Measurements from ENCODE around the gene SDHB. TPM values are rescaled to one million over a fixed set of nuclear protein-coding genes. Genes with fewer than 3 reads are reported as not detected.

Gene SDHB
- total RNA-seq, 1 experiment from 2014 or later, result 212 TPM

GRCh38 chr1:17091252-17091651 lies 37.4 kb upstream of the SDHB start:
- no peak for DNase-seq (ENCODE audit: low read depth, low spot score)
- CTCF ChIA-PET, result no interaction called here
- BruUV-seq (replicated peaks), result no TSS peak
- TF ChIP-seq SIN3A (IDR thresholded peaks at IDR 0.05; ENCODE audit: borderline replicate concordance, insufficient read depth, low read depth, low read length), result no peak
- no peak for TF ChIP-seq TCF7L2 (IDR thresholded peaks at IDR 0.05; ENCODE audit: low read depth, low read length)
- no peak for TF ChIP-seq REST (IDR thresholded peaks at IDR 0.05; ENCODE audit: insufficient read depth in 1 of 2, low read depth in 2 of 2, low read length in 1 of 2)
- TF ChIP-seq POLR2AphosphoS5 (IDR thresholded peaks at IDR 0.05; ENCODE audit: low read depth, low read length), result no peak
- TF ChIP-seq, protein P1, sequence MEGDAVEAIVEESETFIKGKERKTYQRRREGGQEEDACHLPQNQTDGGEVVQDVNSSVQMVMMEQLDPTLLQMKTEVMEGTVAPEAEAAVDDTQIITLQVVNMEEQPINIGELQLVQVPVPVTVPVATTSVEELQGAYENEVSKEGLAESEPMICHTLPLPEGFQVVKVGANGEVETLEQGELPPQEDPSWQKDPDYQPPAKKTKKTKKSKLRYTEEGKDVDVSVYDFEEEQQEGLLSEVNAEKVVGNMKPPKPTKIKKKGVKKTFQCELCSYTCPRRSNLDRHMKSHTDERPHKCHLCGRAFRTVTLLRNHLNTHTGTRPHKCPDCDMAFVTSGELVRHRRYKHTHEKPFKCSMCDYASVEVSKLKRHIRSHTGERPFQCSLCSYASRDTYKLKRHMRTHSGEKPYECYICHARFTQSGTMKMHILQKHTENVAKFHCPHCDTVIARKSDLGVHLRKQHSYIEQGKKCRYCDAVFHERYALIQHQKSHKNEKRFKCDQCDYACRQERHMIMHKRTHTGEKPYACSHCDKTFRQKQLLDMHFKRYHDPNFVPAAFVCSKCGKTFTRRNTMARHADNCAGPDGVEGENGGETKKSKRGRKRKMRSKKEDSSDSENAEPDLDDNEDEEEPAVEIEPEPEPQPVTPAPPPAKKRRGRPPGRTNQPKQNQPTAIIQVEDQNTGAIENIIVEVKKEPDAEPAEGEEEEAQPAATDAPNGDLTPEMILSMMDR (IDR thresholded peaks at IDR 0.05), result no peak
- no peak overlapping the region for H3K4me3 ChIP-seq (ENCODE audit: low read depth in 2 of 2, low read length in 2 of 2)
- no peak overlapping the region for H3K27ac ChIP-seq (ENCODE audit: low read length)
- in situ Hi-C loops (cut with HindIII; ENCODE audit: low pct_unique_long_range_greater_than_20kb, low sequenced_read_pairs), result no loop called here
- H3K36me3 ChIP-seq (ENCODE audit: control insufficient read depth, insufficient read depth, low read length), result no peaks in the 10 kb centered on the region
- H3K4me1 ChIP-seq (ENCODE audit: control insufficient read depth, insufficient read depth, low read length), result peaks cover 16% of the 10 kb centered on the region
- intact Hi-C loops (cut with micrococcal nuclease; ENCODE audit: unreplicated experiment), result no loop called here
- no peaks in the 10 kb centered on the region for H3K27me3 ChIP-seq (ENCODE audit: control insufficient read depth, insufficient read depth, low read length)
- no peak for ATAC-seq
- POLR2A ChIA-PET, result no interaction called here
- H3K9me3 ChIP-seq (ENCODE audit: control insufficient read depth, insufficient read depth, low read depth, low read length), result no peaks in the 10 kb centered on the region

- Histone ChIP-seq H3K36me3 (ENCODE audit: control insufficient read depth, insufficient read depth, low read length) (no peaks in the 10 kb centered on the region), H3K9me3 (ENCODE audit: control insufficient read depth, insufficient read depth, low read depth, low read length) (no peaks in the 10 kb centered on the region), H3K4me3 (ENCODE audit: low read depth in 2 of 2, low read length in 2 of 2) (no peak overlapping the region), H3K27me3 (ENCODE audit: control insufficient read depth, insufficient read depth, low read length) (no peaks in the 10 kb centered on the region), H3K4me1 (ENCODE audit: control insufficient read depth, insufficient read depth, low read length) (peaks cover 18% of the 10 kb centered on the region), H3K27ac (ENCODE audit: low read length) (peak overlapping the region; percentile 32; the same call in 1 of the 2 replicates)
- no peak for TF ChIP-seq SIN3A (IDR thresholded peaks at IDR 0.05; ENCODE audit: borderline replicate concordance, insufficient read depth, low read depth, low read length)
- TF ChIP-seq POLR2AphosphoS5 (IDR thresholded peaks at IDR 0.05; ENCODE audit: low read depth, low read length), result no peak
- TF ChIP-seq, protein P1 (IDR thresholded peaks at IDR 0.05), result no peak
- no peak for TF ChIP-seq TCF7L2 (IDR thresholded peaks at IDR 0.05; ENCODE audit: low read depth, low read length)
- POLR2A ChIA-PET, result no interaction called here
- ATAC-seq, result no peak
- CTCF ChIA-PET, result no interaction called here
- in situ Hi-C loops (cut with HindIII; ENCODE audit: low pct_unique_long_range_greater_than_20kb, low sequenced_read_pairs) (no loop called here), intact Hi-C loops (cut with micrococcal nuclease; ENCODE audit: unreplicated experiment) (no loop called here)
- BruUV-seq (replicated peaks), result no TSS peak
- DNase-seq (ENCODE audit: low read depth, low spot score), result no peak
These were observed 35.7 kb upstream of the SDHB start for GRCh38 chr1:17089506-17089905.
